Calu3 (cell line): Measurements from ENCODE around the gene NDUFB11. TPM values are rescaled to one million over a fixed set of nuclear protein-coding genes. Genes with fewer than 3 reads are reported as not detected.

Experiments used
- BruUV-seq: library from RNA; stranded (reverse); fragments of 400-500 nt; replicated peaks from 2 replicates; lab custom pipeline; 2021; lab: Mats Ljungman, UMichigan
- CTCF ChIA-PET: fragments of 300-600 bp; sonication (Branson Sonifier 250); formaldehyde crosslinking; loops from one replicate; lab custom pipeline; 2022; ENCODE audit warnings: antibody characterized with exemption; lab: Charles Lee
- DNase-seq: peaks from one replicate; pipeline ENCODE4 v3.0.0; 2022
- H3K27ac Mint-ChIP-seq: one replicate; pipeline ENCODE4 v1.8.0; 2022; ENCODE audit warnings: mixed read lengths; ENCODE audit not compliant: unreplicated experiment
- H3K27me3 Mint-ChIP-seq: one replicate; pipeline ENCODE4 v1.8.0; 2022; ENCODE audit warnings: mixed read lengths; ENCODE audit not compliant: unreplicated experiment
- H3K36me3 Mint-ChIP-seq: one replicate; pipeline ENCODE4 v1.8.0; 2022; ENCODE audit warnings: mild to moderate bottlenecking, moderate library complexity, mixed read lengths; ENCODE audit not compliant: insufficient read depth, unreplicated experiment
- H3K4me1 Mint-ChIP-seq: one replicate; pipeline ENCODE4 v1.8.0; 2022; ENCODE audit warnings: mild to moderate bottlenecking, low read depth, mixed read lengths; ENCODE audit not compliant: unreplicated experiment
- H3K4me3 Mint-ChIP-seq: one replicate; pipeline ENCODE4 v1.8.0; 2022; ENCODE audit warnings: mild to moderate bottlenecking, low read depth, moderate library complexity, mixed read lengths; ENCODE audit not compliant: unreplicated experiment
- H3K9me3 Mint-ChIP-seq: one replicate; pipeline ENCODE4 v1.8.0; 2022; ENCODE audit warnings: low read depth, mixed read lengths; ENCODE audit not compliant: unreplicated experiment
- CTCF ChIP-seq: fragments of 200-600 bp; IDR thresholded peaks from one replicate; pipeline ENCODE4 v1.8.0; 2022; ENCODE audit warnings: antibody characterized with exemption; ENCODE audit not compliant: unreplicated experiment
- intact Hi-C: fragments of 100-400 bp; cut with micrococcal nuclease; formaldehyde crosslinking; loops from one replicate; pipeline ENCODE4 v1.10.0; 2022; ENCODE audit not compliant: unreplicated experiment
- total RNA-seq: library from RNA; stranded (reverse); gene quantifications from 2 replicates; pipeline ENCODE4 v1.2.3, GENCODE V29; 2022

The NDUFB11 gene
- total RNA-seq, 1 experiment from 2014 or later: 102 TPM

DNA sequence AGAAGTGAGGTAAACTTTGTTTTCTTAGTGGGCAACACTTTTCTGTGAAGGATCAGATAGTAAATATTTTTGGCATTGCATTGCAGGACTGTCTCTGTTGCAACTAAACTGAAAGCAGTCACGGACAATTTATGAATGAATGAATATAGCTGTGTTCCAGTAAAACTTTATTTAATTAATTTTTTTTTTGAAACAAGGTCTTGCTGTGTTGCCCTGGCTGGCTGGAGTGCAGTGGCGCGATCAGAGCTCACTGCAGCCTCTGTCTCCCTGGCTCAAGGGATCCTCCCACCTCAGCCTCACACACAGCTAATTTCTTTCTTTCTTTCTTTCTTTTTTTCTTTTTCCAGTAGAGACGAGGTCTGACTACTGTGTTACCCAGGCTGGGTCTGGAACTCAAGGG is 16.3 kb upstream of the NDUFB11 start:
- TF ChIP-seq CTCF: no peak
- intact Hi-C loops: no loop called here
- no peaks in the 10 kb centered on the region for H3K9me3 Mint-ChIP-seq

DNA sequence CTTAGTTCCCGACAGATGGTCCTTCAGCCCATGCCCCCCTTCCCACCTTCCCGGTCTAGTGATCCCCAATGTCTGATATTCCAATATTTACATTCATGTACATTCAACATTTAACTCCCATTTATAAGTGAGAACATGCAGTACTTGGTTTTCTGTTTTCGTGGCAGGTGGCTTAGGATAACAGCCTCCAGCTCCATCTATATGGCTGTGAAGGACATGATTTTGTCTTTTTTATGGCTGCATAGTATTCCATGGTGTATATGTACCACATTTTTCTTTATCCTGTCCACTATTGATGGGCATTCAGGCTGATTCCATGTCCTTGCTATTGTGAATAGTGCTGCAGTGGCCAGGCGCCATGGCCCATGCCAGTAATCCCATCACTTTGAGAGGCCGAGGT is 14.3 kb upstream of the NDUFB11 start:
- no TSS peak for BruUV-seq
- TF ChIP-seq CTCF: no peak
- Mint-ChIP-seq H3K9me3 (no peaks in the 10 kb centered on the region), H3K4me1 (no peaks in the 10 kb centered on the region), H3K36me3 (peaks cover 51% of the 10 kb centered on the region), H3K4me3 (no peak overlapping the region), H3K27me3 (no peaks in the 10 kb centered on the region), H3K27ac (no peak overlapping the region)
- CTCF ChIA-PET: no interaction called here
- DNase-seq: no peak
- intact Hi-C loops: no loop called here

More for the DNA sequence above, 16.3 kb upstream of the NDUFB11 start:
- DNase-seq: no peak
- Mint-ChIP-seq H3K4me3 (no peak overlapping the region), H3K27ac (no peak overlapping the region), H3K4me1 (no peaks in the 10 kb centered on the region), H3K36me3 (peaks cover 46% of the 10 kb centered on the region), H3K27me3 (no peaks in the 10 kb centered on the region)
- BruUV-seq: no TSS peak
- CTCF ChIA-PET: no interaction called here

DNA sequence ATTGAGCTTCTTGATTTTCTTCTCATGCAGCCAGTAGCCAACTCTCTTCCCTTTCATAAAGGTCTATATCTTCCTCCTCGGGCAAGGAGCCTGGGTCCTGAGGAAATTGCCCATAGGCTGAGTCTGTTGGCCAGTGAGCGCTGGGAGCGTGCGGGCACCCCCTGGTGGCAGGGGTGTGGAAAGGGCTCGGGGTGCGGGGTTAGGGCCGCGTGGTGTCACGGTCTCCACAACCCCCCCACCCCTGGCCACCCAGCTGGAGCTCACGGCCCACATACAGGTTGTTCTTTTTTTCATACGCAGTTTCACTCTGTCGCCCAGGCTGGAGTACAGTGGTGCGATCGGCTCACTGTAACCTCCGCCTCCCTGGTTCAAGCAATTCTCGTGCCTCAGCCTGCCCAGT is 13.6 kb upstream of the NDUFB11 start:
- peaks cover 48% of the 10 kb centered on the region for H3K36me3 Mint-ChIP-seq

DNA sequence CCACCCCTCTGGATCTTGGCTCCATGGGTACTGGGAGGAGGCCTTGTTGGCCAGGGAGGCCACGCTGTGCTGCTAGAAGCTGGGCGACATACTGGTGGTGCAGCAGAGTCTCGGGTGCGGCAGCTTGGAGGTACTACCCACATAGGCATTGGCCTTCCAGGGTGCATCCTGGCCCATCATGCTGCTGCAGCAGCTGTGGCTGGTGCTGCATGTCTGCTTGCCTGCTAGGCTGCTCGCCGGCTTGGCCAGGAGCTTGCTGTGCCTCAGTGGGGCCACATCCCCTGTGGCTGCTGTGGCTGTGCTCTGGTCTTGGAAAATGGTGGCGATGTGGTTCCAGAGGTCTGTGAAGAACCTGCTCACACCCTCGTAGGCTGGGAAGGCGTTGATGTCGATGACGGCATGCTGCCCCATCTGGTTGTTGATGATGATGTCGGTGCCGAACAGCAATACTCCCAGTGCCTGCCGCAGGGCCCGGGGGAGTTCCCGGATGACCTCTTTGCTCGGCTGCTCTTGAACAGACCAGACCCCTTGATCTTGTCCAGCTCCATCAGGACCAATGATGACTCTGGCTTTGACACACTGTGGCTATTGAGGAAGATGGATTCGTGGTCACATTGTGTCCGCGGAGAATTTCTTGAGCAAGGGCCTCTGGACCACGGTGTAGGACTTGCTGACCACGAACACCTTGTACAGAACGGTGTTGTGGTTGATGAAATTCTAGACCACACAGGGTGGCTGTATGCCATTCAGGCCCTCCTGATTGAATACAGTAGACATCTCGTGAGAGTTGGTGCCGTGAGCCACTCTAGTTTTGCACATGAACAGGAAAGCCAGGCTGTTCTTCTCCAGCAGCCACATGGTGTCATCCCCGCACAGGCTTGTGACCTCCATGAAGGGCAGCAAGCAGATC is 12.4 kb upstream of the NDUFB11 start:
- intact Hi-C loops: no loop called here
- TF ChIP-seq CTCF: no peak
- no peak for DNase-seq
- H3K36me3 Mint-ChIP-seq: peaks cover 46% of the 10 kb centered on the region
- no TSS peak for BruUV-seq
- no peaks in the 10 kb centered on the region for H3K27me3 Mint-ChIP-seq
- no peaks in the 10 kb centered on the region for H3K4me1 Mint-ChIP-seq
- no peaks in the 10 kb centered on the region for H3K9me3 Mint-ChIP-seq
- no peak overlapping the region for H3K4me3 Mint-ChIP-seq
- CTCF ChIA-PET: no interaction called here
- no peak overlapping the region for H3K27ac Mint-ChIP-seq

More for the DNA sequence above, 13.6 kb upstream of the NDUFB11 start:
- Mint-ChIP-seq H3K9me3 (no peaks in the 10 kb centered on the region), H3K27me3 (no peaks in the 10 kb centered on the region), H3K27ac (no peak overlapping the region), H3K4me3 (no peak overlapping the region), H3K4me1 (no peaks in the 10 kb centered on the region)
- intact Hi-C loops: no loop called here
- no peak for DNase-seq
- no peak for TF ChIP-seq CTCF
- CTCF ChIA-PET: no interaction called here
- no TSS peak for BruUV-seq
